Inferior parietal cortex (tissue), 1 donor: Measurements from ENCODE around the gene TNFRSF11A.

Experiments
- DNase-seq: peaks from one replicate; pipeline ENCODE4 v3.0.0-alpha.2; 2016; ENCODE audit errors: extremely low spot score

TNFRSF11A gene

DNA sequence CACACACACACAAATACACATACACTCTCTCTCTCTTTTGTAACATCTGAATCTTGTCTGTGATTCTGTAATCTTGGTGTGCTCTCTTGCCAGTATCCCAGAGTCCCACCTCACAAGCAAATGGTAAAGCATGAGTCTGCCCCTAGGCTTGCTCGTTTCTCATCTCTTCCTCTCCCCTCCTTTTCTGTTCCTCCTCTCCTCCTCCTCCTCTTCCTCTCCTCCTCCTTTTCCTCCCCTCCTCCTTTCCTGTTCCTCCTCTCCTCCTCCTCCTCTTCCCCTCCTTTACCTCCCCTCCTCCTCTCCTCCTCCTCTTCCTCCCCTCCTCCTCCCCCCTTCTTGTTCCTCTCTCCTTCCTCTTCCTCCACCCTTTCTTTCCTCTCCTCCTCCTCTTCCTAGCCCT, 59.0 kb downstream of the TNFRSF11A start:
- no peak for DNase-seq

DNA sequence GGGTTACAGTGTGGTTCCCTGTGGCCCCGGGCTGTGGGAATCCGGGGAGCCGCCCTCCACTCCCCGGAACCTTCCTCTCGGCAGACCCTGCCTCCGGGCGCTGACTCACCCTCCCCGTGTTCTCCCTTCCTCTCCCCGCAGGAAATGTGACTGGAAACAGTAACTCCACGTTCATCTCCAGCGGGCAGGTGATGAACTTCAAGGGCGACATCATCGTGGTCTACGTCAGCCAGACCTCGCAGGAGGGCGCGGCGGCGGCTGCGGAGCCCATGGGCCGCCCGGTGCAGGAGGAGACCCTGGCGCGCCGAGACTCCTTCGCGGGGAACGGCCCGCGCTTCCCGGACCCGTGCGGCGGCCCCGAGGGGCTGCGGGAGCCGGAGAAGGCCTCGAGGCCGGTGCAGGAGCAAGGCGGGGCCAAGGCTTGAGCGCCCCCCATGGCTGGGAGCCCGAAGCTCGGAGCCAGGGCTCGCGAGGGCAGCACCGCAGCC, 59.5 kb downstream of the TNFRSF11A start:
- no peak for DNase-seq

DNA sequence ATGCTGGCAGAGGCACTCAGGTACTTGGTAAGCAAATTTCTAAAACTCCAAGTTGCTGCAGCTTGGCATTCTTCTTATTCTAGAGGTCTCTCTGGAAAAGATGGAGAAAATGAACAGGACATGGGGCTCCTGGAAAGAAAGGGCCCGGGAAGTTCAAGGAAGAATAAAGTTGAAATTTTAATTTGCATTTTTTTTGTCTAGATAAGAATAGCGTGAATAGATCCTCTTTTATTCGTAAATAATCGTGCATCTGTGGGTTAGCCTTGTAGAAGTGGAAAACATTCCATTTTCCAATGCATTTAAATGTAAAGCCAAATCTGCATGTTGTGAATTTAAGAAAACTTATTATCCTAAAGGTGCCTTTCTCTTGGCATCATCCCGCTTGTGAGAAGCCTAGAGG, 61.0 kb downstream of the TNFRSF11A start:
- DNase-seq, result no peak

DNA sequence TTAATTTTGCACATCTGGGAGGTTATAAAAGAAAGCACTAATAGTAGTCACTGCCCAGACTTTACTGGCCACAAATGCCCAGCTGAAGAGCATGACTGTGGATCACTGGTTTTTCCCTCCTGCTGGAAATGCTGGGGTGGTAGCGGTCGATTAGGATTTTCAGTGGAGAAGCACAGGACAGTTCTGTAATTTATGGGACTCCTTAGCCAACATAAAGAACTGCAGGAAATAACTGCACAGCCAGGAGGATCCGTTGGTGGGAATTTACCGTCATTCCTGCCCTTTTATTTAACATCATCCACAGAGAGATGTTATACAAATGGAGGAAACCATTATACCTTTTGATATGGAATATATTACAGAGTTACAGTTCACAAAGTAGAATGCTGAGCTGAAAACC, 61.5 kb downstream of the TNFRSF11A start:
- no peak for DNase-seq

DNA sequence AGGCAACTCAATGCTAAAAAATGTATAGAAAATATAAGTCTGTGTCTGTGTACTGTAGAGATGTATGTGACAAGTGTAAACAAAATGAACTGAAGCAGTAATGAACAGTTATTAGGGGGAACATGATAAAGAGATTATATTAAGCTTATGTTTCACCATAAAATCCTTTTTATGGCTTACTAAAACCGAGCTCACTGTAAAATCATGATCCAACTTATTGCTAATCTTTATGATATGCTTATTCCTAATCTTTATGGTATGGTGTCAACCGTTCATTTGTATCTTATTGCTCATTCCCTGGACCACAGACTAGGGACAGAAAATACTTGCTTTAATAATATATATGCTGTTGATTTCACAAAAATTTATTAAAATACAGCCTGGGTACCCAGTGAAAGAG, 62.1 kb downstream of the TNFRSF11A start:
- no peak for DNase-seq

DNA sequence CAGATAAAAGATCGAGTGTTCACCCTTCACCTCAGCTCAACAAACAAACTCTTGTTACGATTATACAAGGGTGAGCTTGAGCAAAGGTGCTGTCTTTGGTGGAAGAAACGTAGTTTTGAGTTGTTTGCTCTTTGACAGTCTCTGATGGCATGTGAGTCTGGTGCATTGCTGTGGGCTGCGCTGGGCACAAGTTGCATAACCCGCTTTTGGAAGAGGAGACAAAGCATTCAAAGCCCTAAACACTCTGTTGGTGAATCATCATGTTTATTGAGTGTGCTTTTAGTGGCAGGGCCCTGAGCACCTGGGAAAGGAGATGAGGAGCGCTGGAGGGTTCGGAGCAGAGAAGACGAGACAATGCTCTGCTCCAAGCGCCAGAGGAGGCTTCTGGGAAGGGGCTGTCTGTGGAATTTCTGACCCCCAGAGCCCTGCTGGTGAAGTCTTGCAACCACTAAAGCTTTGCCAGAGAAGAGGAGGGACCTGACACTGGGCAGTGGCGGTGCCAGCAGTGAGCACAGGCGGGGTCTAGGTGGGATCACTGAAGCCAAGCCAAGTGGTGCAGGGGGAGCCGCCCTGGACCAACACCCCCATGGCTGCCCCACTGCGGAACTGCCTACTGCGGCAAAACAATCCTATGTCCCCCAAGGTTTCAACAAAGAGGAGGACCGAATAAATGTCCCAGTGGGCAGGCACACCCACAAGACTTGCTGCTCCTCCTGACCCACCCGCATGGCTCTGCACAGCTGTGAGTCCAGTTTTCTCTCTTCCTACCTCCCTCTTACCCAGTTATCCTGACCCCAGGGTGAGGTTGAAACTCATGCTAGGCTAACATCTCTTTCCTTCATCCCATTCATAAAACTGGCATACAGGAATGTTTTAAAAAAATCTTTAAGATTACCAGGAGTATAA, 64.0 kb downstream of the TNFRSF11A start:
- DNase-seq, result no peak

DNA sequence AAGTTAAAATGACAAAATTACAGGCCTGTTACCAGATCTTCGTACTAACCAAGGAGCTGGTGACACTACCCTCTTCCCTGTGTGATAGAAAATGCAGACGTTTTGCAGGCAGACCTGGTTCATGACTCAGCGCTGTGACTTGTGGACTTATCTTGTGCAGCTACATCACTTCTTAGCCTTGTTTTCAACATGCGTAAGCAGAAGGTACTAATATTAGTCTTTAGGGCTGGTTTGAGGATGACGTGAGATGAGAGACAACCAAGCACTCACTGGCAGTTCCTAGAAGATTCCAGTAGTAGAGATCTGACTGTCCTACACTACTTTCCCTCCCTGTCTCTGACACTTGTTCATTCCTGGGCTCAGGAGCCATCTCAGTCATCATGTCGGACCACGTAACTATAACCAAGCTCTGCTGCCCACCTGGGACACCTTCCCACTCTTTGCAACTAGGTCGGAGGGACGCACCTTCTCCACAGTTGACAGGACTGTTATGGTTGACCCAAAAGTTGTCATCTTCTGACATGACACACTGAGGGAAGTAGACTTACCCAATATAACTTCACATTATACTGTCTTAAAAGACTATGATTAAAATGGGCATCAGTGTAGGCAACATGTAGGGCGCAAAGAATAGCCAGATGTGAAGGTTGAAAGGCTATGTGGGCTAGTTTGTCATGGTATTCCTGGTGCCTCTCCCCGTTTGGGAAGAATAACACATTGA, 64.8 kb downstream of the TNFRSF11A start:
- DNase-seq, result no peak

DNA sequence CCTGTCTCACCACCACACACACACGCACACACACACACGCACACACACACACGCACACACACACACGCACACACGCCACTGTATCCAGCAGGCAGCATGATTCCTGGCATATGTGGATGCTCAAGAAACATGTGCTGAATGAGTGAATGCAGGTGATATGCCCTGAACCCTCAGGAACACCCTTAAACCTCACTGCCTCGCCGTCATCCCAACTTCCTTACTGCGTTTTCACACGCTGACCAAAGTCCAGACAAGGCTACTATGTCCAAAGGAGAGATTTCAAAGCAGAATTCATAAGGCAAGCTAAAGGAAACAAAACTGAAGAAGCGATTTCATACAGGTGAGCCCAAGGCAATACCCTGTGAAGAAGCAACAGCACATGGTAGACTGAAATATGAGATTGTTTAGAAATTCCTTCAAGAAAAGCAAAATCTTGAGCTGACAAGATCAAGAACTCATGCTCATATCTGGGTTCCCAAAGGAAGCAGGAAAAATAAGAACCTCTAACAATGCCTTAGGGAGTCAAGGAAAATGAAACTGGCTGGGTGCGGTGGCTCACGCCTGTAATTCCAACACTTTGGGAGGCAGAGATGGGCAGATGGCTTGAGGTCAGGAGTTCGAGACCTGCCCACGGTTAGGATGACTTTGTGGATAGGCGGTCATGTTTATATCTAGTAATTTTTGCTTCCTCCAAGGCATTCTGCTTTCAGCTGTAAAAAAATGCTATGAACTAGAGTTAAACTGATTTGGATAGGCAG, 69.1 kb downstream of the TNFRSF11A start:
- DNase-seq, result no peak

DNA sequence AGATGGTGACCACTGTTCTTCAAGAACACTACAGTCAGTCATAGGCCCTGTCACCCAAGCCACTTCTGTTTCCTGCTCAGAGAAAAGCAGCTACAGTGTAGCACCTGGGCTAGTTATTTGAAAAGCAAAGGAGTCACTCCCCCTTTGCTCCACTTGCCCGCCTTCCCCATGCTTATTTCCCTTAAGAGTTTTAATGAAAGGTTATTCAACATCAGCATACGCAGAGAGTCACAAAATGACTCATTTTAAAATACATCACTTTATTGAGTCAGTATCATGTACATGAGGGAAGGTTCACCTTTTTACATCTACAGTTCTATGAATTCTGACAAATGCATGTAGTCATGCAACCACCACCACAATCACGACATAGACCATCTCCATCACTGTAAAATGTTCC, 71.3 kb downstream of the TNFRSF11A start:
- no peak for DNase-seq

DNA sequence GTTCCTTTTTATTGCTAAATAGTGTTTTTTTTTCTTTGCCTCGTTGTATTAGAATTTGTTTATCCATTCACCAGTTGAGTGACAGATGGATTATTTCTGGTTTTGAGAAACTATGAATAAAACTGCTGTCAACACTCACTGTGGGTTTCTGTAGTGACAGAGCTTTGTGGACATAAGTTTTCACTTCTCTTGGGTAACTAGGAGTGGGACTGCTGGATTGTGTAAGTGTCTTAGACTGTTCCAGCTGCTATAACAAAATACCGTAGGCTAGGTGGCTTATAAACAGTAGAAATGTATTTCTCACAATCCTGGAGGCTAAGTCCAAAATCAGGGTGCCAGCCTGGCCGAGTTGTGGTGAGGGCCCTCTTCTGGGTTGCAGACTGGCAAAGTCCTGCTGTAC, 71.9 kb downstream of the TNFRSF11A start:
- no peak for DNase-seq

DNA sequence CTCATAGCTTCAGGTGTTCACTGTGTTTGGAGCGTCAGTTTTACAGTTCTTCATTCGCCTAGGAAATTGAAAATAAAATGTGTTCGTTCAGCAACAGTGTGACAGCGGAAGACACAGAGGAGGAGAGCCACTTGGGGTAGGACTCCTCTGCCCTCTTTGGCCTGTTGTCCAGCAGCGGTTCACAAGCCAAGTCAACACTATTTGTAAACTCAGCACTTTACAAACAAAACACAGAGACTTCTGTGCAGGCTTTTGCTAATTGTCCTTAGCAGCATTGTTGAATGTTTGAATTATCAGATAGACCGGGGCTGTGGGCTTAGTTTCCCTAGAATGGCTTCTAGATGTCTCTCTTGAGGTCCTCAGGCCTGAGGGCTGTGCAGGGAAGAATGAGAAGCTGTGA, 73.2 kb downstream of the TNFRSF11A start:
- no peak for DNase-seq

DNA sequence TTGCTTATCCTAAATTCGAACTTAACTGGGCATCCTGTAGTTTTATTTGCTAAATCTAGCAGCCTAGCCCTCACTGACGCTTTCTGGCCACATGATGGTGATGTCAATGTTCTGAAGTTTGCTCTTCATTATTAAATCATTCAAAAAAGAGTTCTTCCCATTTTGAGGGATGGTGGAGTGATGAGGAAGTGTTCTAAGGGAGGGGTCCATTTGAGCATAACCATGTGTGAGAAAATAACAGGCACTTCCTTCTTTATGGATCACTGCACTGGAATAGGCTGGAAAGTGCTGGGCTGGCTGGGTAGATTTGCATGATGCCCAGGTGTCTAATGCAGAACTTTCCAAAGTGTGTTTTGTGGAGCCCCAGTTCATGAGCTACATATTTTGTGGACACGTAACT, 74.2 kb downstream of the TNFRSF11A start:
- DNase-seq, result no peak

DNA sequence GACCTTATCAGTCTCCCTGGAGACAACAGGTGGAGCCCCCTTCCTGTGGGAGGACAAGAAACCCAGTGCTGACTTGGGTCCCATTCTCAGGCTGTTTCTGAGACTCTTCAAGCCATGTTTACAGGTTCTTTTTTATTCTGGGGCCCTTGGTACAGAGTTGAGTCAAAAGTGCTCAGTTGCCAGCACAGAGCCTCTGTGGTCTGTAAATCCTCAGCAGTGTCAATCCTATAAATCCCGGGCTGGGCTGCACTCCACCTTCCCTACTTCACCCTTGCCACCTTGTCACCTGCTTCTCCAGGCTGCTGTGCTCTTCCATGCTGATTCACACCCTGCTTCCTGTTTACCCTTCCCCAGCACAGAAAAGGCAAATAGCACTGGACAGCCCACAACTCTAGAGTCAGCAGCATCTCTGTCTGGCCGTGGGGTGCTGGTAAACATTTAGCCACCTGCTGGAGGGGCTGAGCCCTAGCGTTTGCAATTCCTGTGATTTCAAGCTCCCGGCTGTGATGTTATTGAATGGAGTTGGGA, 74.7 kb downstream of the TNFRSF11A start:
- no peak for DNase-seq

DNA sequence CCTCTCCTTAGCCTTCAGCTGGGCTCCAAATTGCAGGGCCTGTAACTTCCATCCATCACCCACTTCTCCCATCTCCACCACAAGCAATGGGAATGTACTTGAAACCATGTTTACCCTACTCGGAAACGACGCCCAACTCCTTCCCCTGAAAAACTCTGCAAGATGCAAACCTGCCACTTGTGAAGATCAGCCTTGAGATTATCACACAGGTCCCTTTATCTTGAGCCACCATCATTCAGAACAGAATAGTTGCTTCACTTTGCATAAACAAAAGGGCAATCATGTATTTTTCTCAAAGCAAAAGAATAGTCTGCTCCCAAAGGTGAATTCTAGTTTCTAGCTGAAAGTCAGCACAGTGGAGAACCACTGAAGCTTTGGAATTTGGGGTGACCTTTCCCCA, 75.8 kb downstream of the TNFRSF11A start:
- no peak for DNase-seq

DNA sequence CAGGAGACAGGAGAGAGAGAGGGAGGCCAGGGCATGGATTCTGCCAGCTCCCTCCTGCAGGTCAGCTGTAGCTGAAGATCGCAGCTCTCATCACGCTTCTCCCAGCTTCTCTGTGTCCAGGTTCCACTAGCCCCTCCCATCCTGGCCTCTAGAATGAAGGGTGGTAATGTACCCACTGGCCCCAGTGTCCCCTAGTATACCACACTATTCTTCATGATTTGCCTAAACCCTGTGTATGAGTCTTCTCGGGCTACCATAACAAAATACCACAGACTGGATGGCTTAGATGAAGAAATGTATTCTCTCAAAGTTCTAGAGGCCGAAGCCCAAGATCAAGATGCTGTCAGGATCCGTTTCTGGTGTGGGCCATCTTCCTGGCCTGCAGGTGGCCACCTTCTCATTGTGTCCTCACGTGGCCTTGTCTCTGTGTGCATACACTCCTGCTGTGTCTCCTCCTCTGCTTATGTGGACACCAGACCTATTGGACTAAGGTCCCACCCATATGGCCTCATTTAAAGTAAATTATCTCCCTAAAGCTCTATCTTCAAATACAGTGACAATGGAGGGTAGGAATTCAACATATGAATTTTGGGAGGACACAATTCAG, 77.3 kb downstream of the TNFRSF11A start:
- no peak for DNase-seq

DNA sequence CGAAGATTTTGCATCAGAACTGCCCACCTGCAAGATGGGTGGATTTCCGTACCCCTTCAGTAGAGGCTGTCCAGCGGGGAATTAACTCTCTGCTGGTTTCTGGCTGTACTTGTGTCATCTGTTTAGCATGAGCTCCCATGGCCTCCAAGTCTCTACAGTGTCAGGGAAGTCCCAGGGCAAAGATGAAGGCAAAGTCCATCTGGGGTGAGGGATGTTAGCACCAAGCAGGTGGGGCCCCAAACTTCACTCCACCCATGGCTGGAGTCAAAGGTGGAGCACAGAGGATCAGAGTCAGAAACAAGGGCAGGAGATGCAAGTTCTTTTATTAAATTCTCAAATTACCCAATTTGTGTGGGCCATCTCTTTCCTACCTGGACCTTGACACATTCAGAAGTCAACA, 78.0 kb downstream of the TNFRSF11A start:
- no peak for DNase-seq

DNA sequence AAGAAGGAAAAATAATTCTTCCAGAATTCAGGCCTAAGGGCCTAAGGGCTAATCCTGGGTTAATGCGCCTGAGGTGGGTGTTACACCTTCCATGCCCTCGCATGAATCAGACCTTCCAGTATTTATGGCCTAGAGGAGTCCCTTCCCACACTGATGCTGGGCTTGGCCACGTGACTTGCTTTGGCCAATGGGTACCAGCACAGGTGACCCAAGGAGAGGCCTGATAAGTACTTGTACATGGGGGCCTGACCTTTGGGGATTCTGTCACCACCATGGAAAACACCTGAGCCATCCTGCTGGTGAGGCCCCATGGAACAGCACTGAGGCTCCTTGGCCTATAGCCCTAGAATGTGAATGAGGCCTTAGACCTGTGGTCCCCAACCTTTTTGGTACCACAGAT, 79.8 kb downstream of the TNFRSF11A start:
- no peak for DNase-seq

DNA sequence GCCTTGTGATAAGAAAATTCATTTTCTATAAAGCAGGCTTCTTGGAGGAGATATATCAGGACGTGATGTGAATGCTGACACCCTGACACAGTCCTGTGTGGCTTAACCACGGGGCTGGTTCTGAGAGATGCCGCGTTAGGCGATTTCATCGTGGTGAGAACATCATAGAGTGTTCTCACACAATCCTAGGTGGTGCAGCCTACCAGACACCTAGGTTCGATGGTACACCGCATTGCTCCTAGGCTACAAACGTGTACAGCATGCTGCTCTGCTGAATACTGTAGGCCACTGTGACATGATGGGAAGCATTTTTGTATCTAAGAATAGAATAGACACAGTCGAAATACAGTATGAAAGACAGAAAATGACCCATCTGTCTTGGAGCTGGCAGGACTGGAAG, 82.5 kb downstream of the TNFRSF11A start:
- no peak for DNase-seq

DNA sequence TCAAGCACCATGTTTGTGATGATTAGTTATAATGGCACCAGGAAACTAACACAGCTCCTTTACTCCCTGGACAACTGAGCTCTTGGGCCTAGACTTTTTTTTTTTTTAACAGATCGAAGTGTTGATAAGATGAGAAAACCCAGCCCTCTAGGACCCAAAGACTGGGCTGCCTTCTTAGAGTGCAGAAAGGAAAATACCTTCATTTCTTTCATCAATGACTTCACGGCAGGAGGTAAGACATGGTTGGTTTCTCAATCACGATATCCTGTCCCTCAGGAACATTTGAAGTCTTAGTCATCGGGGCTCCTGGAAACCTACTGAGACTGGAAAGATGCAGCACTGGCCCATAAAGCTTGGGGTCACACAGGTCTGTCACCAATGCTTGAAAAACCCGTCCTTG, 84.7 kb downstream of the TNFRSF11A start:
- no peak for DNase-seq

DNA sequence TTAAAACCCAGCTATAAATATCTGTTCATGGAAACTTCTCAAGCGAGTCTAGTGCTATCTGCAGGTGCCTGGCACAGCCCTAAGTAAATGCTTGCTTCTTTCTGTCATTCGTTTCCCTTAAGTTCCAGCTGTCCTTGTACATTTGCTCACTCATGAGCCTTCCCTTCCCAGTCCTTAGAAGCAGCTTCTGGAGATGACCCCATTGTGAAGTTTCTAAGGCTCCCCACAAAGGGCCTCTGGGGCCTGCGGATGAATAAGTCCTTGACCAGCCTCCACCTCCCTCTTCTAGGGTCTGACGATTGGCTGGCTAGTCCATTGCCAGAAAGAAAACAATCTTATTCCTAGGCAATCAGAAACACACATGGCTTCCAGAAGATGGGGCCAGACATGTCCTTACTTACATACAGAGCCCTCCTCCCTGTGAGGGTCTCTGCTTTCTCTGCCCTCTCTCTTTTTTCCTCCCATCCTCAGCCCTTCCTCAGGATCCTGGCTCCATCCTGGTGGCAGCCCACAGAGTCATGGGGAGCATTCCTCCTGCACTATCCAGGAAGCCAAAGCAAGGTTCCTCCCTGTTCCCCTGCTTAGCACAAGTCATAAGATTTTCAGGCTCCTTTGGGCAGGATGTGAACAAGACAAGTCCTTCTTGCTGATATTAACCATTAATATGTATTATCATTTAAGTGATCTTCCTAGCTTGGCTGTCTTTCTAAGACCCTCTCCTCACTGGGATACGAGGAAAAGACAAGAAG, 87.3 kb downstream of the TNFRSF11A start:
- no peak for DNase-seq

DNA sequence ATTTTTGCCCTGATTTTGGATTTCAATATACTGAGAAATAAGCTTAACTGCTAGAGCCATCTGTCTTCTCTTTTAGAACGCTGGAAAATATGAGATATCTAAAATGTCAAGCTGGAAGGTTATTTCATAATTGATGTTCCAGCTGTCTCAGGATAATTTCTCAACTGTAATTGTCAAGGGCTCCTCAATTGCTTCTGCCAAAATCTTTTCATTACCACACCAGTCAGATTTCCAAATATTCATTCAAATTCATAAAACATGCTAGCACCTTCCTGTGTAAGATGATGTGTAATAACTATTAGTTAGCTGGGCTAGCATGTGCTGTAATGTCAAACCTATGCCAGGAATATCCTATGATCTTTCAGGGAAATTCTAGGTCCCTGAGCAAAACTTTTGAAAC, 88.1 kb downstream of the TNFRSF11A start:
- no peak for DNase-seq
